NB4 (cell line): Measurements from ENCODE around the gene CRIM1.

Source experiments
- MAX ChIP-seq: IDR thresholded peaks from 2 replicates; pipeline ENCODE4 v1.6.1; 2011; ENCODE audit warnings: low read depth, low read length
- MYC ChIP-seq: IDR thresholded peaks from 2 replicates; pipeline ENCODE4 v1.6.1; 2011; ENCODE audit warnings: low read depth, low read length
- POLR2A ChIP-seq: IDR thresholded peaks from 2 replicates; pipeline ENCODE4 v1.6.1; 2011; ENCODE audit warnings: mild to moderate bottlenecking; ENCODE audit not compliant: insufficient read length; ENCODE audit errors: extremely low read depth
- TF ChIP-seq, protein P1 (sequence below): IDR thresholded peaks from one replicate; pipeline ENCODE4 v1.5.1; 2012; ENCODE audit warnings: low read depth, low read length

DNA sequence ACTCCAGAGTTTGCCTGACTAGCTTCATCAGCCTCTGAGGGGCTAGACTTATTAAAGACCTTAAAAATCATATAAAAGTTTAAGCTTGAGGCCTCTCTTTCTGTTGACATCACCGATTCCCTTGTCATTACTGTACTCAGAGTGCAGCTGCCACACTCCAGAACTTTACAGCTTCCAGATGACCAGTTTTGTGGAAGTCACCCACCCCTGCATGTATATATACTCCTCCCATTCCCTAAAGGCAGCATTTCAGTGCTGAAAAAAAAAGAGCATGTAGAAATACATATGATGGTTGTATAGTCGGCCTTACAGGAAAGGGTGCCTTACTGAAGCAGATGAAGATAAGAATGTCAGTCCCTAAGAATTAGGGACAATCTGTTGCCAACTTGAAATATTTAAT, 125.1 kb downstream of the CRIM1 start:
- no peak for TF ChIP-seq POLR2A
- TF ChIP-seq, protein P1, sequence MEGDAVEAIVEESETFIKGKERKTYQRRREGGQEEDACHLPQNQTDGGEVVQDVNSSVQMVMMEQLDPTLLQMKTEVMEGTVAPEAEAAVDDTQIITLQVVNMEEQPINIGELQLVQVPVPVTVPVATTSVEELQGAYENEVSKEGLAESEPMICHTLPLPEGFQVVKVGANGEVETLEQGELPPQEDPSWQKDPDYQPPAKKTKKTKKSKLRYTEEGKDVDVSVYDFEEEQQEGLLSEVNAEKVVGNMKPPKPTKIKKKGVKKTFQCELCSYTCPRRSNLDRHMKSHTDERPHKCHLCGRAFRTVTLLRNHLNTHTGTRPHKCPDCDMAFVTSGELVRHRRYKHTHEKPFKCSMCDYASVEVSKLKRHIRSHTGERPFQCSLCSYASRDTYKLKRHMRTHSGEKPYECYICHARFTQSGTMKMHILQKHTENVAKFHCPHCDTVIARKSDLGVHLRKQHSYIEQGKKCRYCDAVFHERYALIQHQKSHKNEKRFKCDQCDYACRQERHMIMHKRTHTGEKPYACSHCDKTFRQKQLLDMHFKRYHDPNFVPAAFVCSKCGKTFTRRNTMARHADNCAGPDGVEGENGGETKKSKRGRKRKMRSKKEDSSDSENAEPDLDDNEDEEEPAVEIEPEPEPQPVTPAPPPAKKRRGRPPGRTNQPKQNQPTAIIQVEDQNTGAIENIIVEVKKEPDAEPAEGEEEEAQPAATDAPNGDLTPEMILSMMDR: no peak
- TF ChIP-seq MAX: no peak
- no peak for TF ChIP-seq MYC
